Measurements from ENCODE around the gene UIMC1. TPM values are rescaled to one million over a fixed set of nuclear protein-coding genes. Genes with fewer than 3 reads are reported as not detected.
A peak's percentile ranks its signal among the peaks of the same experiment; 100 is the strongest.
"Not testable (repeated sequence)": the region's sequence is repeated elsewhere in the genome, so short reads cannot be mapped to it uniquely, and the experiment has no call there.

Gene UIMC1
- total RNA-seq, 1 experiment from 2014 or later, result 36.0 TPM

- no peaks in the 10 kb centered on the region for H3K27me3 ChIP-seq (ENCODE audit: control insufficient read depth, insufficient read depth, low read length)
- no peak overlapping the region for H3K4me3 ChIP-seq (ENCODE audit: insufficient read depth, low read depth, low read length)
- no peak for DNase-seq
- no peaks in the 10 kb centered on the region for H3K36me3 ChIP-seq (replicated peaks; ENCODE audit: control insufficient read depth, insufficient read depth, low read length)
These were observed 10.4 kb downstream of the UIMC1 start for GRCh38 chr5:176995896-176996767.

- H3K36me3 ChIP-seq (replicated peaks; ENCODE audit: control insufficient read depth, insufficient read depth, low read length), result no peaks in the 10 kb centered on the region
- H3K27me3 ChIP-seq (ENCODE audit: control insufficient read depth, insufficient read depth, low read length), result no peaks in the 10 kb centered on the region
- H3K4me3 ChIP-seq (ENCODE audit: insufficient read depth, low read depth, low read length), result no peak overlapping the region
- no peak for DNase-seq
These were observed 11.5 kb downstream of the UIMC1 start for GRCh38 chr5:176995122-176995490.

- Histone ChIP-seq H3K27me3 (ENCODE audit: control insufficient read depth, insufficient read depth, low read length) (no peaks in the 10 kb centered on the region), H3K36me3 (replicated peaks; ENCODE audit: control insufficient read depth, insufficient read depth, low read length) (no peaks in the 10 kb centered on the region), H3K4me3 (ENCODE audit: insufficient read depth, low read depth, low read length) (no peak overlapping the region)
- DNase-seq, result no peak
These were observed 12.0 kb downstream of the UIMC1 start for GRCh38 chr5:176994460-176995121.

DNA sequence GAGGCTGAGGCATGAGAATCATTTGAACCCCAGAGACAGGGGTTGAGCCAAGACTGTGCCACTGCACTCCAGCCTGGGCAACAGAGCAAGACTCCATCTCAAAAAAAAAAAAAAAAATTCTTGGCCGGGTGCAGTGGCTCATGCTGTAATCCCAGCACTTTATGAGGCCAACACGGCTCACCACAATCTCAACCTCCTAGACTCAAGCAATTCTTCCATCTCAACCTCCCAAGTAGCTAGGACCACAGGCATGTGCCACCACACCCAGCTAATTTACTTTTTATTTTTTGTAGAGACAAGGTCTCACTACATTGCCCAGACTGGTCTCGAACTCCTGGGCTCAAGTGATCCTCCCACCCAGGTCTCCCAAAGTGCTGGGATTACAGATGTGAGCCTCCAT, 13.5 kb downstream of the UIMC1 start:
- H3K36me3 ChIP-seq (replicated peaks; ENCODE audit: control insufficient read depth, insufficient read depth, low read length); H3K27me3 ChIP-seq (ENCODE audit: control insufficient read depth, insufficient read depth, low read length); H3K4me3 ChIP-seq (ENCODE audit: insufficient read depth, low read depth, low read length); DNase-seq: not testable (repeated sequence)

GRCh38 chr5:176987583-176987982, 19.0 kb downstream of the UIMC1 start:
- H3K27me3 ChIP-seq (ENCODE audit: control insufficient read depth, insufficient read depth, low read length), result no peaks in the 10 kb centered on the region
- DNase-seq, result no peak
- no peaks in the 10 kb centered on the region for H3K36me3 ChIP-seq (replicated peaks; ENCODE audit: control insufficient read depth, insufficient read depth, low read length)
- no peak overlapping the region for H3K4me3 ChIP-seq (ENCODE audit: insufficient read depth, low read depth, low read length)

- no peaks in the 10 kb centered on the region for H3K27me3 ChIP-seq (ENCODE audit: control insufficient read depth, insufficient read depth, low read length)
- no peak overlapping the region for H3K4me3 ChIP-seq (ENCODE audit: insufficient read depth, low read depth, low read length)
- DNase-seq, result no peak
- H3K36me3 ChIP-seq (replicated peaks; ENCODE audit: control insufficient read depth, insufficient read depth, low read length), result peaks cover 3% of the 10 kb centered on the region; the same call in 1 of the 2 replicates
These were observed 20.3 kb downstream of the UIMC1 start for GRCh38 chr5:176986280-176986679.

DNA sequence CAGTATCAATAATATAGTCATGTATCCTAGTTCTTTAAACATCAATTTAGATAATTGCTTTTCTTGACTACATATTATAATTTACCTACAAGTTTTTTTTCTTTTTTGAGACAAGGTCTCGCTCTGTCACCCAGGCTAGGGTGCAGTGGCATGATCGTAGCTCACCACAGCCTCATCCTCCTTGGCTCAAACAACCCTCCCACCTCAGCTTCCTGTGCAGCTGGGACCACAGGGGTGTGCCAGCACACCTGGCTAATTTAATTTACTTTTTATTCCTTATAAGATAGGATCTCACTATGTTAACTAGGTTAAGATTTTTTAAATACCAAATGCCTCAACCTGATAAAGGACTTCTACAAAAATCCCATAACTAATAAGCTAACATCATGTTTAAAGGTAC, 21.1 kb downstream of the UIMC1 start:
- DNase-seq, result no peak
- H3K27me3 ChIP-seq (ENCODE audit: control insufficient read depth, insufficient read depth, low read length), result no peaks in the 10 kb centered on the region
- H3K36me3 ChIP-seq (replicated peaks; ENCODE audit: control insufficient read depth, insufficient read depth, low read length), result peaks cover 3% of the 10 kb centered on the region; the same call in 1 of the 2 replicates
- H3K4me3 ChIP-seq (ENCODE audit: insufficient read depth, low read depth, low read length), result no peak overlapping the region

DNA sequence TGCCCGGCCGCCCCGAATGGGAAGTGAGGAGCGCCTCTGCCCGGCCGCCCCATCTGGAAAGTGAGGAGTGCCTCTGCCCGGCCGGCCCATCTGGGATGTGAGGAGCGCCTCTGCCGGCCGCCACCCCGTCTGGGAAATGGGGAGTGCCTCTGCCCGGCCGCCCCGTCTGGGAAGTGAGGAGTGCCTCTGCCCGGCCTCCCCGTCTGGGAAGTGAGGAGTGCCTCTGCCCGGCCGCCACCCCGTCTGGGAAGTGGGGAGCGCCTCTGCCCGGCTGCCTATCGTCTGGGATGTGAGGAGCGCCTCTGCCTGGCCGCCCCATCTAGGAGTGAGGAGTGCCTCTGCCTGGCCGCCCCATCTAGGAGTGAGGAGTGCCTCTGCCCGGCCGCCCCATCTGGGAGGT, 22.4 kb downstream of the UIMC1 start:
- not testable (repeated sequence) for H3K27me3 ChIP-seq (ENCODE audit: control insufficient read depth, insufficient read depth, low read length); H3K4me3 ChIP-seq (ENCODE audit: insufficient read depth, low read depth, low read length); DNase-seq; H3K36me3 ChIP-seq (replicated peaks; ENCODE audit: control insufficient read depth, insufficient read depth, low read length)

DNA sequence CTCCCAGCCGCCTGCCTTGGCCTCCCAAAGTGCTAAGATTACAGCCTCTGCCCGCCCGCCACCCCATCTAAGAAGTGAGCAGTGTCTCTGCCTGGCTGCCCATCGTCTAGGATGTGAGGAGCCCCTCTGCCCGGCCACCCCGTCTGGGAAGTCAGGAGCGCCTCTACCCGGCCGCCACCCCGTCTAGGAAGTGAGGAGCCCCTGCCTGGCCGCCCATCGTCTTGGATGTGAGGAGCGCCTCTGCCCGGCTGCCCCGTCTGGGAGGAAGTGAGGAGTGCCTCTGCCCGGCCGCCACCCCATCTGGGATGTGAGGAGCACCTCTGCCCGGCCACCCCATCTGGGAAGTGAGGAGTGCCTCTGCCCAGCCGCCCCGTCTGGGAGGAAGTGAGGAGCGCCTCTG, 23.0 kb downstream of the UIMC1 start:
- H3K27me3 ChIP-seq (ENCODE audit: control insufficient read depth, insufficient read depth, low read length); DNase-seq; H3K4me3 ChIP-seq (ENCODE audit: insufficient read depth, low read depth, low read length); H3K36me3 ChIP-seq (replicated peaks; ENCODE audit: control insufficient read depth, insufficient read depth, low read length): not testable (repeated sequence)

- not testable (repeated sequence) for H3K36me3 ChIP-seq (replicated peaks; ENCODE audit: control insufficient read depth, insufficient read depth, low read length)
These were observed 23.5 kb downstream of the UIMC1 start for GRCh38 chr5:176983112-176983511.

DNA sequence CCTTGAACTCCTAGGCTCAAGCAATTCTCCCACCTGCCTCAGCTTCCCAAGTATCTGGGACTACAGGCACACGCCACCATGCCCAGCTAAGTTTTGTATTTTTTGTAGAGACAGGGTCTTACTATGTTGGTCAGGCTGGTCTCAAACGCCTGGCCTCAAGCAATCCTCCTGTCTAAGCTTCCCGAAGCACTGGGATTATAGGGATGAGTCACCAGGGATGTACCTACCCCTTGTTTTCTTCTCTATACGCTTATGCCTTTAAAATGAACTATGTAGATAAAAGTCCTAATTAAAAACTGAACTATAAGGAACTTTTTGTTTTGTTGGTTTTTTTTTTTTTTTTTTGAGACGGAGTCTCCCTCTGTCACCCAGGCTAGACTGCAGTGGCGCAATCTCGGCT, 25.8 kb downstream of the UIMC1 start:
- no peak for DNase-seq
- Histone ChIP-seq H3K27me3 (ENCODE audit: control insufficient read depth, insufficient read depth, low read length) (no peaks in the 10 kb centered on the region), H3K36me3 (replicated peaks; ENCODE audit: control insufficient read depth, insufficient read depth, low read length) (peaks cover 7% of the 10 kb centered on the region), H3K4me3 (ENCODE audit: insufficient read depth, low read depth, low read length) (no peak overlapping the region)

More at GRCh38 chr5:176983112-176983511, 23.5 kb downstream of the UIMC1 start:
- H3K4me3 ChIP-seq (ENCODE audit: insufficient read depth, low read depth, low read length); DNase-seq; H3K27me3 ChIP-seq (ENCODE audit: control insufficient read depth, insufficient read depth, low read length): not testable (repeated sequence)

GRCh38 chr5:176979669-176980068, 26.9 kb downstream of the UIMC1 start:
- Histone ChIP-seq H3K4me3 (ENCODE audit: insufficient read depth, low read depth, low read length) (no peak overlapping the region), H3K36me3 (replicated peaks; ENCODE audit: control insufficient read depth, insufficient read depth, low read length) (peaks cover 11% of the 10 kb centered on the region), H3K27me3 (ENCODE audit: control insufficient read depth, insufficient read depth, low read length) (no peaks in the 10 kb centered on the region)
- DNase-seq, result no peak

GRCh38 chr5:176965633-176966032, 40.9 kb downstream of the UIMC1 start:
- no peak overlapping the region for H3K4me3 ChIP-seq (ENCODE audit: insufficient read depth, low read depth, low read length)
- H3K36me3 ChIP-seq (replicated peaks; ENCODE audit: control insufficient read depth, insufficient read depth, low read length), result peaks cover 14% of the 10 kb centered on the region
- DNase-seq, result no peak
- H3K27me3 ChIP-seq (ENCODE audit: control insufficient read depth, insufficient read depth, low read length), result no peaks in the 10 kb centered on the region

DNA sequence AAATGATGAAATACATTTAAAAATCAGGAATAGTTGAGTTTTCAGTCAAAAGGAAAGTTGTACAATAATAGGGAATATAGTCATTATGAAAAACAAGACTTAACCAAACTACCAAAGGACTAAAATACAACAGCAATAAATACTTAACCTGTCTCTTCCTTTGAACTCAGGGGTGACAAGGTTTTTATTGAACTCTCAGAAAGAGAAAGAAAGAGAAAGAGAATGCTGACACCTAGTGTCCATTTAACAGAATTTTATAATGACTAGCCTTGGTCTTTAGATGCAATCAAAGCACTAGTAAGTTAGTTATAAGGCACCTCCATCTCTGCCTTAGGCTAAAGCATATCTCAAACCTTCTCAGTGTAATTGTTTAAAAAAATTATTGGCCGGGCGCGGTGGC, 47.5 kb downstream of the UIMC1 start:
- no peak overlapping the region for H3K4me3 ChIP-seq (ENCODE audit: insufficient read depth, low read depth, low read length)
- H3K36me3 ChIP-seq (replicated peaks; ENCODE audit: control insufficient read depth, insufficient read depth, low read length), result peaks cover 4% of the 10 kb centered on the region
- DNase-seq, result peak; percentile 52

GRCh38 chr5:176956756-176957155, 49.8 kb downstream of the UIMC1 start:
- H3K27me3 ChIP-seq (ENCODE audit: control insufficient read depth, insufficient read depth, low read length), result no peaks in the 10 kb centered on the region
- peaks cover 6% of the 10 kb centered on the region for H3K36me3 ChIP-seq (replicated peaks; ENCODE audit: control insufficient read depth, insufficient read depth, low read length)
- no peak overlapping the region for H3K4me3 ChIP-seq (ENCODE audit: insufficient read depth, low read depth, low read length)
- DNase-seq, result no peak

More for the DNA sequence above, 47.5 kb downstream of the UIMC1 start:
- no peaks in the 10 kb centered on the region for H3K27me3 ChIP-seq (ENCODE audit: control insufficient read depth, insufficient read depth, low read length)

All from H7 (cell line).